Thyroid gland (tissue), 4 donors: ENCODE data around the gene AAMP. TPM values are rescaled to one million over a fixed set of nuclear protein-coding genes. Genes with fewer than 3 reads are reported as not detected.

Source experiments
- DNase-seq, 2 donors: peaks; one replicate each; pipeline ENCODE4 v3.0.0-alpha.2; 2019
- H3K27ac ChIP-seq, 3 donors: fragments of 200-600 bp; sonication (generic); 1 replicate in 2 of 3; 2 replicates in 1 of 3; pipeline ENCODE4 v1.5.1; 2016 to 2019; ENCODE audit warnings: mild to moderate bottlenecking in 1 of 3, moderate library complexity in 1 of 3
- H3K27me3 ChIP-seq: fragments of 200-600 bp; sonication (generic); one replicate; pipeline ENCODE4 v1.5.1; 2019
- H3K36me3 ChIP-seq, 2 donors: fragments of 200-600 bp; sonication (generic); one replicate each; pipeline ENCODE4 v1.5.1; 2016 to 2019
- H3K4me1 ChIP-seq, 2 donors: fragments of 200-600 bp; sonication (generic); one replicate each; pipeline ENCODE4 v1.5.1; 2017 to 2019
- H3K4me3 ChIP-seq, 3 donors: fragments of 200-600 bp; sonication (generic); replicated peaks in 1 of 3; 1 replicate in 2 of 3; 2 replicates in 1 of 3; pipeline ENCODE4 v1.5.1; 2016; ENCODE audit warnings: mild to moderate bottlenecking in 1 of 3
- H3K9me3 ChIP-seq: fragments of 200-600 bp; sonication (generic); one replicate; pipeline ENCODE4 v1.5.1; 2017
- POLR2A ChIP-seq, 2 donors: fragments of 450-650 bp; IDR thresholded peaks; one replicate each; pipeline ENCODE4 v1.6.1; 2017; ENCODE audit warnings: antibody characterized with exemption in 2 of 2, mild to moderate bottlenecking in 2 of 2, moderate library complexity in 1 of 2
- WGBS, 2 donors: methylation state at CpG; one replicate each; pipeline ENCODE4 v1.1.5; 2017; 5-methylcytosine and 5-hydroxymethylcytosine counted together
- intact Hi-C: fragments of 100-400 bp; cut with DNase I; formaldehyde crosslinking; loops from one replicate; pipeline ENCODE4 v1.15.1; 2023
- total RNA-seq, 4 donors: library from RNA; depleted of rRNA; stranded (reverse); fragments of >200 nt; gene quantifications; one replicate each; pipeline ENCODE4 v1.2.3, GENCODE V29; 2016
- TF ChIP-seq, protein P1 (sequence below), 6 experiments: fragments of 200-600 bp in 3 of 6; fragments of 450-650 bp in 3 of 6; sonication (generic) in 3 of 6; IDR thresholded peaks; one replicate each; pipeline ENCODE4 v1.5.1; 2016 to 2019; ENCODE audit warnings: antibody characterized with exemption in 6 of 6, mild to moderate bottlenecking in 2 of 6, inconsistent platforms in 1 of 6, moderate library complexity in 1 of 6

Gene AAMP
- total RNA-seq, 4 donors from 2014 or later, result 86.9 to 175 (median 121) TPM

- peaks cover 8 to 15% of the 10 kb centered on the region in 2 donors for H3K4me1 ChIP-seq
- no peaks in the 10 kb centered on the region for H3K27me3 ChIP-seq
- 89 to 90% methylated on average over 8 of the region's 8 CpGs for WGBS, 2 donors
- peaks cover 34 to 35% of the 10 kb centered on the region in 2 donors for H3K36me3 ChIP-seq
- no peak overlapping the region for H3K4me3 ChIP-seq
- no peak for DNase-seq
- intact Hi-C loops, result loop anchor here (10.0 kb wide), 2 partner anchors 51 to 299 kb away; partner anchors contain the start of genes ARPC2, CNOT9 and USP37
- H3K27ac ChIP-seq, result no peak overlapping the region
- no peaks in the 10 kb centered on the region for H3K9me3 ChIP-seq
- TF ChIP-seq, protein P1, sequence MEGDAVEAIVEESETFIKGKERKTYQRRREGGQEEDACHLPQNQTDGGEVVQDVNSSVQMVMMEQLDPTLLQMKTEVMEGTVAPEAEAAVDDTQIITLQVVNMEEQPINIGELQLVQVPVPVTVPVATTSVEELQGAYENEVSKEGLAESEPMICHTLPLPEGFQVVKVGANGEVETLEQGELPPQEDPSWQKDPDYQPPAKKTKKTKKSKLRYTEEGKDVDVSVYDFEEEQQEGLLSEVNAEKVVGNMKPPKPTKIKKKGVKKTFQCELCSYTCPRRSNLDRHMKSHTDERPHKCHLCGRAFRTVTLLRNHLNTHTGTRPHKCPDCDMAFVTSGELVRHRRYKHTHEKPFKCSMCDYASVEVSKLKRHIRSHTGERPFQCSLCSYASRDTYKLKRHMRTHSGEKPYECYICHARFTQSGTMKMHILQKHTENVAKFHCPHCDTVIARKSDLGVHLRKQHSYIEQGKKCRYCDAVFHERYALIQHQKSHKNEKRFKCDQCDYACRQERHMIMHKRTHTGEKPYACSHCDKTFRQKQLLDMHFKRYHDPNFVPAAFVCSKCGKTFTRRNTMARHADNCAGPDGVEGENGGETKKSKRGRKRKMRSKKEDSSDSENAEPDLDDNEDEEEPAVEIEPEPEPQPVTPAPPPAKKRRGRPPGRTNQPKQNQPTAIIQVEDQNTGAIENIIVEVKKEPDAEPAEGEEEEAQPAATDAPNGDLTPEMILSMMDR (IDR thresholded peaks at IDR 0.05), result no peak
Measured at GRCh38 chr2:218265626-218266025, 4.3 kb downstream of the AAMP start.

DNA sequence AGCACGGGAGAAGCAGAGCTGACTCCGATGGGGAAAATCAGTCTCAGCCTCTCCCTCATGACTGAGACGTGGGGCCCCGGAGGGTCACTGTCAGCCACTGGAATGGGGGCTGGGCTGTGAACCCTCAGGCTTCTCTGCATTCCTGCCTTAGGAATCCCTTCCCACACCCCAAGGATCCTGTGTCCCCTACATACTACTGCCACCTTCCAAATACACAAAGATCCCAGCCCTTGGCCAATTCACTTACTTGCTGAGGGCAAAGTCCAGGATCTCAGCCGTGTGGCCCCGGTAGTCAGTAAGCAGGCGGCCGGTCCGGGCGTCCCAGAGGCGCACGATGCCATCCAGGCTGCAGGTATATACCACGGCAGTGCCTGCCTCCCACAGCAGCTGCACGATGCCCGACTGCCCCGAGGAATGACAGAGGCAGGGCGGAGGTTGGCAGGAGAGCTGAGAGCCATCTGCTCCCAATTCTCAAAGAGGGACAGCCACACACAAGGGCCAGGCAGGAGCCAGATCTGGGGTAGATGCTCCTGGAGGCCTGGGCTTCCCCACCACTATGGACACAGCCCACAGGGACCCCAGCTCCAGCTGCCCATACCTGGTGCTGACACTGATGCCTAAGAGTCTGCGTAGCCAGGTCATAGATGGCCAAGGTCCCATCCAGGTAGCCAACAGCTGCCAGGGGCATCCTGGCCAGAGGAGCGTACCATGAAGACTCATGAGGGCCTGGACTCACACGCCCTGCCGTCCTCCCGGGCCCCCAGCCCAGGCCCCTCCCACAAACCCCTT, 5.0 kb downstream of the AAMP start:
- Histone ChIP-seq H3K4me3 (no peak overlapping the region), H3K36me3 (peaks cover 34 to 35% of the 10 kb centered on the region in 2 donors), H3K27ac (no peak overlapping the region), H3K4me1 (peaks cover 7 to 22% of the 10 kb centered on the region in 2 donors), H3K27me3 (no peaks in the 10 kb centered on the region), H3K9me3 (no peaks in the 10 kb centered on the region)
- no peak for DNase-seq
- TF ChIP-seq POLR2A (IDR thresholded peaks at IDR 0.05), result no peak
- TF ChIP-seq, protein P1 (IDR thresholded peaks at IDR 0.05), result no peak
- intact Hi-C loops, result loop anchor here (10.0 kb wide), 2 partner anchors 50 to 300 kb away; partner anchors contain the start of genes ARPC2, CNOT9 and USP37
- 90 to 96% methylated on average over 8 to 20 of the region's 22 CpGs for WGBS, 2 donors

GRCh38 chr2:218263817-218264641, 5.9 kb downstream of the AAMP start:
- Histone ChIP-seq H3K27me3 (no peaks in the 10 kb centered on the region), H3K36me3 (peaks cover 34 to 35% of the 10 kb centered on the region in 2 donors), H3K27ac (no peak overlapping the region), H3K4me1 (peaks cover 3 to 26% of the 10 kb centered on the region in 2 donors), H3K9me3 (no peaks in the 10 kb centered on the region), H3K4me3 (no peak overlapping the region)
- WGBS, 2 donors, result 82 to 94% methylated on average over 17 of the region's 17 CpGs
- TF ChIP-seq POLR2A (IDR thresholded peaks at IDR 0.05), result no peak
- TF ChIP-seq, protein P1 (IDR thresholded peaks at IDR 0.05), result no peak
- intact Hi-C loops, result loop anchor here (10.0 kb wide), 2 partner anchors 49 to 301 kb away; partner anchors contain the start of genes ARPC2, CNOT9 and USP37
- DNase-seq, result no peak

DNA sequence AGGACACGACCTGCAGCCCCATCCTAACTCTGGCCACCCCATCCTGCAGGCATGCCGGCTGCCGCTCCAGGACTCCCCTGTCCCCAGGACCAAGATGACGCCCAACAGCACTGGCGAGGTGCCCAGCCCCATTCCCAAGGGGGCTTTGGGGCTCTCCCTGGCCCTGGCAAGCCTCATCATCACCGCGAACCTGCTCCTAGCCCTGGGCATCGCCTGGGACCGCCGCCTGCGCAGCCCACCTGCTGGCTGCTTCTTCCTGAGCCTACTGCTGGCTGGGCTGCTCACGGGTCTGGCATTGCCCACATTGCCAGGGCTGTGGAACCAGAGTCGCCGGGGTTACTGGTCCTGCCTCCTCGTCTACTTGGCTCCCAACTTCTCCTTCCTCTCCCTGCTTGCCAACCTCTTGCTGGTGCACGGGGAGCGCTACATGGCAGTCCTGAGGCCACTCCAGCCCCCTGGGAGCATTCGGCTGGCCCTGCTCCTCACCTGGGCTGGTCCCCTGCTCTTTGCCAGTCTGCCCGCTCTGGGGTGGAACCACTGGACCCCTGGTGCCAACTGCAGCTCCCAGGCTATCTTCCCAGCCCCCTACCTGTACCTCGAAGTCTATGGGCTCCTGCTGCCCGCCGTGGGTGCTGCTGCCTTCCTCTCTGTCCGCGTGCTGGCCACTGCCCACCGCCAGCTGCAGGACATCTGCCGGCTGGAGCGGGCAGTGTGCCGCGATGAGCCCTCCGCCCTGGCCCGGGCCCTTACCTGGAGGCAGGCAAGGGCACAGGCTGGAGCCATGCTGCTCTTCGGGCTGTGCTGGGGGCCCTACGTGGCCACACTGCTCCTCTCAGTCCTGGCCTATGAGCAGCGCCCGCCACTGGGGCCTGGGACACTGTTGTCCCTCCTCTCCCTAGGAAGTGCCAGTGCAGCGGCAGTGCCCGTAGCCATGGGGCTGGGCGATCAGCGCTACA, 7.0 kb downstream of the AAMP start:
- DNase-seq, result no peak
- Histone ChIP-seq H3K4me1 (peaks cover 0 to 30% of the 10 kb centered on the region in 2 donors), H3K4me3 (no peak overlapping the region), H3K27ac (no peak overlapping the region), H3K27me3 (no peaks in the 10 kb centered on the region), H3K9me3 (no peaks in the 10 kb centered on the region), H3K36me3 (peaks cover 34 to 35% of the 10 kb centered on the region in 2 donors)
- 88 to 90% methylated on average over 4 to 18 of the region's 39 CpGs for WGBS, 2 donors
- no peak for TF ChIP-seq POLR2A (IDR thresholded peaks at IDR 0.05)
- TF ChIP-seq, protein P1 (IDR thresholded peaks at IDR 0.05), result no peak
- intact Hi-C loops, result loop anchor here (10.0 kb wide), 2 partner anchors 48 to 302 kb away; partner anchors contain the start of genes ARPC2, CNOT9 and USP37
